ENCODE measurements around the gene ISG15. TPM values are rescaled to one million over a fixed set of nuclear protein-coding genes. Genes with fewer than 3 reads are reported as not detected.

ISG15 gene
- total and polyA plus RNA-seq, 10 donors, result 23.3 to 230 (median 58.8) TPM

- Histone ChIP-seq H3K27ac (no peak overlapping the region), H3K4me1 (peaks cover 13 to 34% (median 23%) of the 10 kb centered on the region in 6 donors), H3K36me3 (peaks cover 0 to 5% (median 0%) of the 10 kb centered on the region in 6 donors), H3K27me3 (replicated peaks in 1 of 7) (peaks cover under 1 to 64% (median 21%) of the 10 kb centered on the region in 7 donors), H3K4me3 (peak overlapping the region in 4 of 8 donors; percentile 40 to 67 (median 47)), H3K9me3 (peaks cover 0 to 3% (median 0%) of the 10 kb centered on the region in 8 donors)
- DNase-seq, result no peak
- WGBS, 5 donors, result 20 to 36% (median 28%) methylated on average over 16 to 17 of the region's 17 CpGs
- TF ChIP-seq, protein P1, sequence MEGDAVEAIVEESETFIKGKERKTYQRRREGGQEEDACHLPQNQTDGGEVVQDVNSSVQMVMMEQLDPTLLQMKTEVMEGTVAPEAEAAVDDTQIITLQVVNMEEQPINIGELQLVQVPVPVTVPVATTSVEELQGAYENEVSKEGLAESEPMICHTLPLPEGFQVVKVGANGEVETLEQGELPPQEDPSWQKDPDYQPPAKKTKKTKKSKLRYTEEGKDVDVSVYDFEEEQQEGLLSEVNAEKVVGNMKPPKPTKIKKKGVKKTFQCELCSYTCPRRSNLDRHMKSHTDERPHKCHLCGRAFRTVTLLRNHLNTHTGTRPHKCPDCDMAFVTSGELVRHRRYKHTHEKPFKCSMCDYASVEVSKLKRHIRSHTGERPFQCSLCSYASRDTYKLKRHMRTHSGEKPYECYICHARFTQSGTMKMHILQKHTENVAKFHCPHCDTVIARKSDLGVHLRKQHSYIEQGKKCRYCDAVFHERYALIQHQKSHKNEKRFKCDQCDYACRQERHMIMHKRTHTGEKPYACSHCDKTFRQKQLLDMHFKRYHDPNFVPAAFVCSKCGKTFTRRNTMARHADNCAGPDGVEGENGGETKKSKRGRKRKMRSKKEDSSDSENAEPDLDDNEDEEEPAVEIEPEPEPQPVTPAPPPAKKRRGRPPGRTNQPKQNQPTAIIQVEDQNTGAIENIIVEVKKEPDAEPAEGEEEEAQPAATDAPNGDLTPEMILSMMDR (IDR thresholded peaks at IDR 0.05 in 8 of 11, conservative IDR thresholded peaks at IDR 0.05 in 3 of 11), result no peak
- TF ChIP-seq POLR2A (IDR thresholded peaks at IDR 0.05) (no peak), POLR2AphosphoS5 (IDR thresholded peaks at IDR 0.05) (no peak)
- intact Hi-C loops (cut with DNase I; ENCODE audit: low total_unique reads), result no loop called here
Observed at GRCh38 chr1:1039145-1039910, 26.0 kb downstream of the ISG15 start.

GRCh38 chr1:1040004-1040991 lies 27.0 kb downstream of the ISG15 start:
- Histone ChIP-seq H3K4me3 (peak overlapping the region; percentile 22 to 67 (median 40)), H3K4me1 (peaks cover 13 to 29% (median 22%) of the 10 kb centered on the region in 6 donors), H3K36me3 (peaks cover 0 to 11% (median 0%) of the 10 kb centered on the region in 6 donors), H3K27me3 (replicated peaks in 1 of 7) (peaks cover 0 to 54% (median 16%) of the 10 kb centered on the region in 7 donors), H3K9me3 (peaks cover 0 to 3% (median 0%) of the 10 kb centered on the region in 8 donors), H3K27ac (no peak overlapping the region)
- 3 to 6% (median 4%) methylated on average over 46 to 98 of the region's 99 CpGs for WGBS, 5 donors
- DNase-seq, result peak; percentile 92
- intact Hi-C loops (cut with DNase I; ENCODE audit: low total_unique reads), result no loop called here
- TF ChIP-seq POLR2AphosphoS5 (IDR thresholded peaks at IDR 0.05), result peak; percentile 22 to 68 (median 59)
- TF ChIP-seq POLR2A (IDR thresholded peaks at IDR 0.05), result no peak
- TF ChIP-seq, protein P1 (IDR thresholded peaks at IDR 0.05 in 8 of 11, conservative IDR thresholded peaks at IDR 0.05 in 3 of 11), result peak in 4 of 11 experiments; percentile 14 to 20 (median 18)

DNA sequence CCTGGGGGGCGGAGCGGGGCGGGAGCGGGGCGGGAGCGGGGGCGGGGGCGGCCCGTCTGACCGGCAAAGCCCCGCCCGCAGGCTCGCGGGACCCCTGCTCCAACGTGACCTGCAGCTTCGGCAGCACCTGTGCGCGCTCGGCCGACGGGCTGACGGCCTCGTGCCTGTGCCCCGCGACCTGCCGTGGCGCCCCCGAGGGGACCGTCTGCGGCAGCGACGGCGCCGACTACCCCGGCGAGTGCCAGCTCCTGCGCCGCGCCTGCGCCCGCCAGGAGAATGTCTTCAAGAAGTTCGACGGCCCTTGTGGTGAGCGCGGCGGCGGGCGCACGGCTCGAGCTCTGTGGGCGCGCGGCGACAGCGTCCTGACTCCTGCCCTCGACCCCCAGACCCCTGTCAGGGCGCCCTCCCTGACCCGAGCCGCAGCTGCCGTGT lies 27.8 kb downstream of the ISG15 start:
- H3K4me3 ChIP-seq, result peak overlapping the region in 1 of 8 donors; percentile 67
- H3K27me3 ChIP-seq (replicated peaks in 1 of 7), result peaks cover 0 to 46% (median 16%) of the 10 kb centered on the region in 7 donors
- H3K4me1 ChIP-seq, result peaks cover 13 to 29% (median 22%) of the 10 kb centered on the region in 6 donors
- 64 to 83% (median 68%) methylated on average over 36 to 55 of the region's 60 CpGs for WGBS, 5 donors
- intact Hi-C loops (cut with DNase I; ENCODE audit: low total_unique reads), result no loop called here
- no peak for DNase-seq
- peaks cover 0 to 20% (median 0%) of the 10 kb centered on the region in 6 donors for H3K36me3 ChIP-seq
- H3K9me3 ChIP-seq, result peaks cover 0 to 3% (median 0%) of the 10 kb centered on the region in 8 donors
- no peak overlapping the region for H3K27ac ChIP-seq
- TF ChIP-seq, protein P1 (IDR thresholded peaks at IDR 0.05 in 8 of 11, conservative IDR thresholded peaks at IDR 0.05 in 3 of 11), result no peak
- TF ChIP-seq POLR2A (IDR thresholded peaks at IDR 0.05), result no peak
- TF ChIP-seq POLR2AphosphoS5 (IDR thresholded peaks at IDR 0.05), result no peak
